PC-9 (cell line): ENCODE results near the gene TLX2.

Source experiments
- CTCF ChIP-seq: fragments of 200-600 bp; sonication (generic); conservative IDR thresholded peaks from 2 replicates; pipeline ENCODE4 v1.6.1; 2017; ENCODE audit warnings: mixed run types, antibody characterized with exemption, mild to moderate bottlenecking, moderate library complexity
- EZH2 ChIP-seq: fragments of 200-600 bp; sonication (generic); IDR thresholded peaks from 2 replicates; pipeline ENCODE4 v1.8.0; 2017; ENCODE audit warnings: antibody characterized with exemption, low read depth

- no peak for TF ChIP-seq CTCF
- TF ChIP-seq EZH2, result no peak
Observed at GRCh38 chr2:74496997-74497776, 17.1 kb upstream of the TLX2 start.
